Hepatic stellate cell (primary cell): Measurements from ENCODE around the gene L1TD1.
"Not testable (repeated sequence)": the region's sequence is repeated elsewhere in the genome, so short reads cannot be mapped to it uniquely, and the experiment has no call there.

ENCODE experiments used
- DNase-seq: peaks from one replicate; pipeline ENCODE4 v3.0.0; 2011; ENCODE audit warnings: low spot score

Gene L1TD1

GRCh38 chr1:62237950-62238374 is 43.3 kb downstream of the L1TD1 start:
- no peak for DNase-seq

DNA sequence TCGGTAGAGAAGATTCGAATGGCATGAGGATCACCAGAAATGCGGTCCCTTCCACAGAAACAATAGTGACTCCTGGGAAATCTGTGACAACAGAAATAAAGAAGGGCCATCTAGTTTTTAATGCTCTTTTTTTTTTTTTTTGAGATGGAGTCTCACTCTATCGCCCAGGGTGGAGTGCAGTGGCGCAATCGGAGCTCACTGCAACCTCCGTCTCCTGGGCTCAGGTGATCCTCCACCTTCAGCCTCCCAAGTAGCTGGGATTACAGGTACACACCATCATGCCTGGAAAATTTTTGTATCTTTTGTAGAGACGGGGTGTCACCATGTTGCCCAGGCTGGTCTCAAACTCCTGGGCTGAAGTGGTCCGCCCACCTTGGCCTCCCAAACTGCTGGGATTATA is 43.9 kb downstream of the L1TD1 start:
- DNase-seq: no peak

- not testable (repeated sequence) for DNase-seq
Measured at GRCh38 chr1:62239652-62240403, 45.2 kb downstream of the L1TD1 start.

DNA sequence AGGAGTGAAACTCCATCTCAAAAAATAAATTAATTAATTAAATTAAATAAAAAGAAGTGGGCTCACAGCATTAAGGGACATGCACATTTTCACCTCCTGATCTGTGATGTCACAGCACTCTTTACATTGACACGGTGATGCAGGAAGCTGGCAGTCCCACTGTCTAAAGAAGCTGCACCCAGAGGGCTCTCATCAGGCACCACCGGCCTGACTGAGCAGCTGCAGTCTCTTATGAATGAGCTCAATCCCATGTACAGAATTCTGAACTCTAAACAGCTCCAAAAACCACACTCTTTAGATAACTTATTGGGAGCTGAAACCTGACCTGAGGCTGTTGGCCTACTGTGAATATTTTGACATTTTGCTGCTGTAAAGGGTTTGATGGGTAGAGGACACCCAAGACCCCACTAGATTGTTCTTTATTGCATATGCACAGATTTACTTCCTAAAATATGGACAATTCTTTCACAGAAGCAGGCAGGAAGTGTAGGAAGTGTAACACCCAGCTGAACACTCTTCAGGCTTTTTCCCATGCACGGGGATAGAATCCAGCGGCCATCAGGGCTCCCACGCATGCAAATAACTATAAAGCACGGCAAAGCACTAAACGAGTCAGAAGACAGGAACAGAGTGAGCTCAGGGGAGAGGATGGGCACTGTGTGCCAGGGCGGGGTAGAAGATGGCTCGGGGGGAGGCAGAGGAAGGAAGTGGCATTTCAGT is 46.2 kb downstream of the L1TD1 start:
- DNase-seq: no peak

DNA sequence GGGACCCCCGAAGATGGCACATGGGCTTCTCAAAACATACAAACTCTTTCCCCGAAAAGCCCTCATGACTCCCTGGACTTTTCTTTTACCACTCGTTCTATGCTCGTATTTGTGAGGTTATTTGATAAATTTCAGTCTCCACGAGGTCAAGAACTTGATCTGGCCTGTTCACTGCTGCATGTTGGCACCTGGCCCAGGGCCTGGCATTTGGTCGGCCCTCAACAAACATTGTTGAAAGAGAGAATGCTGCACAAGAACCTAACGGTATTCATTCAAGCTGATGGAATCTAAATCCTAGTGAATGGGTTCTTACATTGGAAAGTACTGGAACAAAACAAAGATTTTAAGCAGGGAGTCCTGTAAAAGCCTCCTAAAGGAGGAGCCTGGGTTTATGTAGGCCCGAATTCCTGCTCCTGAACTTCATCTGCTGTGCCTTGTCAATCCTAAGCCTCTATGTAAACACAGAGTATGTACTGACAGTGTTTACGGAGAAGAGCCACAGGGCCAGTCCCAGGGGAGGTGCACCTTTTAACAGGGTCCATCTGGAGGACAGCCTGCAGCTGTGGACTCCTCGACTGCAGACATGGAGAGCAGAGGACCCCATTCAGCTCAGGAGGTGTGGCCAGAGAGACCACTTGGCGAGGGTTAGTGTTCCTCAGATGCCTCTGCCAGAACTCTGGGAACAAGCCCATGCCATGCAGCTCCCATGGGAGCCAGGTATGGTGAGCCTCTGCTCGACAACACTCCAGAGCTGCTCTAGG is 46.9 kb downstream of the L1TD1 start:
- no peak for DNase-seq

GRCh38 chr1:62244380-62244779 is 49.7 kb downstream of the L1TD1 start:
- not testable (repeated sequence) for DNase-seq

DNA sequence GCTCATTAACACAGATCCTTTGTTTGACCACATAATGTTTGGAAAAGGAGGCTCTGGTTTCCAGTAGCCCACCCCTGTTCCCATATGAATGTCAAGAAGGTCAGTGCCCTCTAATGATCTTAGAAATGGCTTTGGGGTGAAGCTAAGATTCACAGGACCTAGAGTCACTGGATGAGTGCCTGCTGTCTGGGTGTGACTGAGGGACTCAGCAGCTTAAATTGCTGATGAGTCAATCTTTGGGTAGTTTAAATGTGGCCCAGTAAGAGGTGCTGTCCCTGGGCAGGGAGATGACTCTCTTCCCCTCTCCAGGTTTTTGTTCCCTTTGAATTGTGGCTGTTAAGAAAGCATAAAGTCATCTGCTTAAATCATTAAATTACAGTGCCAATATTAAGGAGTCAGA is 50.6 kb downstream of the L1TD1 start:
- no peak for DNase-seq

DNA sequence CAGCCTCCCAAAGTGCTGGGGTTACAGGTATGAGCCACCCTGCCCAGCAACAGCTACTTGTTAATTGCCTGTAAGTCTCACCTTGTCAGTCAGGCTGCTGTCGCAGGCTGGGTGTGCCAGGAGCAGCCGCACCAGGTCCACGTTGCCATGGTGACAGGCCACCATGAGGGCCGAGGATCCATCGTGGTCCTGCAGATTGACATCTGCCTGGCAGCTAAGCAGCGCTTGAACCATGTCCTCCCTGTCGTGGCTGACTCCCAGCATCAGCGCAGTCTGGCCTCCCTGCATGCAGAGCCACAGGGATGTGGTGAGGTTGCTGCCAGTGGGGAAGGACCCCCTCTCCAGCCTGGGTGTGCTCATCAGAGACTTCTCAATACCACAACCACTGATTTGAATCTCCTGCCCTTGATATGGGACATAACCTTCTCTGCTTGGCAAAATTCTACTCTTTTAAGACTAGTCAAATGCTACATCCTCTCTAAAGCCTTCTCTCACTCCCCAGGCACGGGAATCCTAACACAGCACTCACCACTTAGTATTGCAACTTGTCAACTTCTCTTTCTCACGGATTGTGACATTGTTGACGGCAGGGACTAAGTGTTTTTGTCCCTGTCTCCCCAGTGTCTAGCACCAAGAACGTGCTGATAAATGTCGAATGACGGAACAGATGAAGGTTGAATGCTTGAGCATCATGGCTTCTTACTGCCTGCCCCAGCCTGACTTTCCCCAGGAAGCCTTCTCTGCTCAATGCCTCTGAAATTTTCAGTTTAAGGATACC is 52.9 kb downstream of the L1TD1 start:
- no peak for DNase-seq

DNA sequence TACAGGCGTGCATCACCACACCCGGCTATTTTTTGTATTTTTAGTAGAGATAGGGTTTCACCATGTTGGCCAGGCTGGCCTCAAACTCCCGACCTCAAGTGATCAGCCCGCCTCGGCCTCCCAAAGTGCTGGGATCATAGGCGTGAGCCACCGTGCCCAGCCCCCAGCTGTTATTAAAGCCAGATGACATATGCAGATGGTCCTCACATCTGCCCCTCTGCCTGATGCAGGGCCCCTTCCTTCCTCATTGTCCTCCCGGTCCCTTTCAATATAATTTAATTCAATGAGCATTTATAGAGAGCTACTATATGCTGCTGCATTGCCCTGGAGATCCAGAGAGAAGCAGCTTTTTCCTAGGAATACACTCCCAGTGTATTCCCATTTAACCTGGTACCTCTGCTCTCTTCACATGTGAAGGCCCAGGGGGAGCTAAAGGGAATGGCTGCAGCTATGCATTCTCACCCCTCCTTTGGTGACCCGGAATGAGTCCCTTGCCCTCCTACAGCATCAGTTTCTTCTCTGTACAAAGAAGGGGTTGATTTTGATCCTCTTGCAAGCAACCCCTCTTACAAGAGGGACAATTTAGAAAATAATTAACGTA is 55.6 kb downstream of the L1TD1 start:
- DNase-seq: no peak

- DNase-seq: no peak
Measured at GRCh38 chr1:62259551-62259950, 64.9 kb downstream of the L1TD1 start.

DNA sequence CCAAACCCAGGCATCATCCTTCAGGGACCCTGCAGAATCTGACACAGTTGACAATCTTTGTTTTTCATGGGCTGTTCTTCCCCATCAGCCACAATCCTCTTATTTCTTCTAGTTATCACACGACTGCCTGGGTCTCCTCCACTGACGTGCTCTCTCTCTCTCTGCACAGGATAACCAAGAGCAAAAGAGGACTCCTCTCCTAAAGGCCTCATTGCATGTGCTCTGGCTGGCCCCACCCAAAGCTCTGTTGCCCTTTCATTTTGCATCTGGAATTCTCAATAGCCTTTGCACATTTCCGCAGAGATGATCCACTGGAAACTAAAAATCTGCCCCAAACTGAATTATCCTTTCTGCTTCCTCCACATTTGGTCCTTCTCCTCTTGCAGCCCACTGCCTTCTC is 66.0 kb downstream of the L1TD1 start:
- no peak for DNase-seq
